KBM-7 (cell line): Measurements from ENCODE around the gene CMPK1.
"Not testable (repeated sequence)": the region's sequence is repeated elsewhere in the genome, so short reads cannot be mapped to it uniquely, and the experiment has no call there.

ENCODE experiments used
- DNase-seq: peaks from one replicate; pipeline ENCODE4 v3.0.0-alpha.2; 2015
- in situ Hi-C: fragments of 300-500 bp; cut with MboI; formaldehyde crosslinking; loops from 2 replicates; pipeline ENCODE4 v1.14.3; 2020; ENCODE audit warnings: low sequenced_read_pairs, low pct_unique_long_range_greater_than_20kb, mixed read lengths

The CMPK1 gene

GRCh38 chr1:47334765-47335435 lies 1.3 kb downstream of the CMPK1 start:
- DNase-seq, result no peak
- in situ Hi-C loops, result no loop called here

DNA sequence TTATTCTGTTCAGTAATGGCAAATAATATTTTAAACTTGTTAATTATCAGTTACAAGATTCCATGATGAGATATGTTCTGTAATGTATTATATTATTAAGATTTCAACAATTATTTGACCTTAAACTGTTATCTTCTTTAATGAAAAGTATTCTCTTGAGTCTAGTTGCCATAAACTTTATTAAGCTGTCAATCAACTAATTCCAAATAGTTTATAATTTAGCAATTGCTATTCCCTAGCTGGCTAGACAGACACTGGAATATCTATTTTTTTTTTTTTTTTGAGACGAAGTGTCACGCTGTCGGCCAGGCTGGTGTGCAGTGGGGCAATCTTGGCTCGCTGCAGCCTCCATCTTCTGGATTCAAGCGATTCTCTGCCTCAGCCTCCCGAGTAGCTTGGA lies 3.8 kb downstream of the CMPK1 start:
- in situ Hi-C loops, result no loop called here
- no peak for DNase-seq

DNA sequence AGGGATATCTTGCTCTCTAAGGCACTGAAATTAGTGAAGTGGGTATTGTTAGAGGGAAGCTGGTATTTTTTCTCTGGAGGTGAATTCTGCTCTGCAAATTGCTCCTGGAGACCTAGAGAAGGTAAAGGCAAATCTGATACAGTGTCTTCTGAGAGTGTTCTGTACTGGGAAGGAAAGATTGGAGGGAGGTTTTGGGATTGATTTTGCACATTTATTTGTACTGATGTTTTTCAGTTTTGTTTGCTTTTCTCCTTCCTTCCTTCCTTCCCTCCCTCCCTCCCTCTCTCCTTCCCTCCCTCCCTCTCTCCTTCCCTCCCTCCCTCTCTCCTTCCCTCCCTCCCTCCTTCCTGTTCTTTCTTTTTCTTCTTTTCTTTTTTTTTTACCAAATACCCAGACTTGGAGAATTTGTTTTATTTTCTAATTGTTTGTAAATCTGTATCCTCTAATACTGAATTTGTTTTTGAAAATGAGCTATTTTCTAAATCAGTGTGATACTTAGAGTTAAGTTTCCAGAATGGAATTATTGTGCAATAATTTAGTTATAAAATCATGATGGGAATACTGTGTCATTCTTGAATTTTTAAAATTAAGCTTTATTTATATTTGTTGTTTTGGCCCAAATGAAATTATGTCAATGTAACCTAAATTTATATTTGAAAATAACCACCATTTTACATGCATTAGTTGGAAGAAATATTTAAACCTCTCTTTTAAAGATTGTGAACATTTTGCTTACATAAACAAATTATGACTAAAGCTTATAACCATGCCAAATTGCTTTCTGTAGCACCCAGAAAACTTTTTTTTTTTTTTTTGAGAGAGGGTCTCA lies 4.9 kb downstream of the CMPK1 start:
- DNase-seq, result no peak
- in situ Hi-C loops, result no loop called here

GRCh38 chr1:47340227-47340626 lies 6.6 kb downstream of the CMPK1 start:
- DNase-seq, result no peak
- in situ Hi-C loops, result no loop called here

DNA sequence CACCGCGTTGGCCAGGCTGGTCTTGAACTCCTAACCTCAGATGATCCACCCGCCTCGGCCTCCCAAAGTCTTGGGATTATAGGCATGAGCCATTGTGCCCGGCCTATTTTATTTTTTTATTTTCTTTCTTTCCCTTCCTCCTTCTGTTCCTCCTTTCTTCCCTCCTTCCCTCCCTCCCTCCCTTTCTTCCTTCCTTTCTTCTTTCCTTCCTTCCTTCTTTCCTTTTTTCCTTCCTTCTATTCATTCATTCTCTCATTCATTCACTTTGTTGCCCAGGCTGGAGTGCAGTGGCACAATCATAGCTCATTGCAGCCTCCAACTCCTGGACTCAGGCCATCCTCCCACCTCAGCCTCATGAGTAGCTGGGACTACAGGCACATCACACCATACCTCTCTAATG lies 13.4 kb downstream of the CMPK1 start:
- in situ Hi-C loops, DNase-seq: not testable (repeated sequence)

GRCh38 chr1:47347735-47348134 lies 14.1 kb downstream of the CMPK1 start:
- in situ Hi-C loops, result no loop called here

DNA sequence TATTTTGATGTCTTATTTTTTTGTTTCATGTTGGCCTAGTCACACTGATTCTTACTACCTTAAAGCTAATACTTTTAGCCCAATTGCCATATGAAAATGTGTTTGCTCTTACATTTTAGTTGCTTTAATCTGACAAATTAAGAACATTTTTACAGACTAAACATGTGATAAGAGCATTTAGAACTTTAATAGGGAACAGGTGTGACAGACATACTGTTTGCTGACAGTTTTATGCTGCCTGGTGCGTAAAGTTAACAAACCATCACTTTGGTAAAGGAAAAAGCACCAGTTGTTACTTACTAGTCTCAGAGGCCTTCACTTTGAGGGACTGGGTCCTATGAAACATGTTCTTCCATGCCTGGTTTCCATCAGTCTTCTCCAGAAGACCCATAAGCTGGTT lies 14.7 kb downstream of the CMPK1 start:
- in situ Hi-C loops, result no loop called here
- no peak for DNase-seq

More at GRCh38 chr1:47347735-47348134, 14.1 kb downstream of the CMPK1 start:
- DNase-seq, result no peak

DNA sequence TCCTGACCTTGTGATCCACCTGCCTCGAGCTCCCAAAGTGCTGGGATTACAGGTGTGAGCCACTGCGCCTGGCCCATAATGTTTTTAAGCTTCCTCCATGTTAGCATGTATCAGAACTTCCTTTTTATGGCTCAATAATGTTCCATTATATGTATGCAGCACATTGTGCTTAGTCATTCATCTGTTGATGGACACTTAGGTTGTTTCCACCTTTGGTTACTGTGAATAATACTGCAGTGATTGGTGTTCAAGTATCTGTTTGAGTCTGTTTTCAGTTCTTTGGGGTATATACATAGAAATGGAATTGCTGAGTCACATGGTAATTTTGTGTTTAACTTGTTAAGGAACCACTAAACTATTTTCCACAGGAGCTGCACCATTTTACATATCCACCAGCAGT lies 17.7 kb downstream of the CMPK1 start:
- DNase-seq, result no peak
- in situ Hi-C loops, result no loop called here

GRCh38 chr1:47361380-47361779 lies 27.8 kb downstream of the CMPK1 start:
- no peak for DNase-seq
- in situ Hi-C loops, result no loop called here

GRCh38 chr1:47362828-47363227 lies 29.2 kb downstream of the CMPK1 start:
- DNase-seq, result no peak
- in situ Hi-C loops, result no loop called here

DNA sequence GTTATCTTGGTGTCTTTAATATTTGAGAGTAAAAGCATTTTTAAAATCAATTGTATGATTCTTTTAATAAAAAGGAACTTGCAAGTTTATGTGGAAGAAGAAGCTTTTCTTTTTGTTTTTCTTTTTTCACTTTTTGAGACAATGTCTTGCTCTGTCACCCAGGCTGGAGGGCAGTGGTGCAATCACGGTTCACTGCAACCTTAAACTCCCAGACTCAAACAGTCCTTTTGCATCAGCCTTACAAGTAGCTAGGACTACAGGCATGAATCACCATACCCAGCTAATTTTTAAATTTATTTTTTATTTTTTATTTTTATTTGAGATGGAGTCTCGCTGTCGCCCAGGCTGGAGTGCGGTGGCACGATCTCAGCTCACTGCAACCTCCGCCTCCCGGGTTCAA lies 34.1 kb downstream of the CMPK1 start:
- DNase-seq, result no peak
- in situ Hi-C loops, result no loop called here

DNA sequence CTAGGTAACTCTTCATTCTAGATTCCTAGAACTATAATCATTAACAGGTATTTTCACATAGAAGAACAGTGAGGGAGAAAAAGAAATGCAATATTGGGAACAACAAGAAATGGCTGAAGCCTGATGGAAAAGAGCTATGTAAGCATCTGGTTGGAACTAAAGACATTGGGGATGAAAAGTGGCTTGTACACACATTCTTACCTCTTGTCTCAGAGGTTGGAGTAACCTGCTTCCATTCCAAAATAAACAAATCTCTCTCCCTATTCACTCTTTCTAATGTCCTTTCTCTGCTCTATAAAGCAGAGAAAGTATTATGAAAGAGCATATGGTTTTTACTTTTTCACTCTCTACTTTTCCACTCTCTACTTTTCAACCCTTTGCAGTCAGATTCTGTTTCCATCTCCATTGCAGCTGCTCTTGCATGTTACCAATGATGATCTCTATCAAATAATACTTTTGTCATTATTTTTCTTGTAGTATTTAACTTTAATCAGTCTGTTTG lies 37.5 kb downstream of the CMPK1 start:
- DNase-seq, result no peak
- in situ Hi-C loops, result no loop called here

DNA sequence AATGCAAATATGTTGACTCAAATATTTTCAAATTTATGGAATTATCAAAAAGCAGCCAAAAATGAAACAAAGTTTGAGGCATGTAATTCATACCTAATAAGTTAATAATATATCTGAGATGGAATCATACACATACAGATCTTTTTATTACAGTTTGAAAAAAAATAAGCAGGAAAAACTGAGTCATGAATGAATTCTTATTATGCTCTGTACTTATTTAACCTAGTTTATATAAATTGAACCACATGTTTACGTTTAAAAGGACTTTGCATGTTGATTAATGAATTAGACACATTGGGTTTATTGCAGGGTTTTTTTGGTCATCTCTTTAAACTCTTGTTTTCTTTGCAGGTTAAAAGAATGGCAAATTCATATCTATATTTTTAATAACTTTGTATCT lies 40.9 kb downstream of the CMPK1 start:
- DNase-seq, result no peak
- in situ Hi-C loops, result no loop called here

GRCh38 chr1:47378147-47378546 lies 44.6 kb downstream of the CMPK1 start:
- in situ Hi-C loops, result no loop called here

GRCh38 chr1:47380699-47381098 lies 47.1 kb downstream of the CMPK1 start:
- DNase-seq, result no peak
- in situ Hi-C loops, result no loop called here

More at GRCh38 chr1:47378147-47378546, 44.6 kb downstream of the CMPK1 start:
- no peak for DNase-seq

GRCh38 chr1:47382399-47382983 lies 48.9 kb downstream of the CMPK1 start:
- in situ Hi-C loops, result no loop called here

GRCh38 chr1:47384083-47384482 lies 50.5 kb downstream of the CMPK1 start:
- DNase-seq, result no peak
- in situ Hi-C loops, result no loop called here

More at GRCh38 chr1:47382399-47382983, 48.9 kb downstream of the CMPK1 start:
- no peak for DNase-seq

DNA sequence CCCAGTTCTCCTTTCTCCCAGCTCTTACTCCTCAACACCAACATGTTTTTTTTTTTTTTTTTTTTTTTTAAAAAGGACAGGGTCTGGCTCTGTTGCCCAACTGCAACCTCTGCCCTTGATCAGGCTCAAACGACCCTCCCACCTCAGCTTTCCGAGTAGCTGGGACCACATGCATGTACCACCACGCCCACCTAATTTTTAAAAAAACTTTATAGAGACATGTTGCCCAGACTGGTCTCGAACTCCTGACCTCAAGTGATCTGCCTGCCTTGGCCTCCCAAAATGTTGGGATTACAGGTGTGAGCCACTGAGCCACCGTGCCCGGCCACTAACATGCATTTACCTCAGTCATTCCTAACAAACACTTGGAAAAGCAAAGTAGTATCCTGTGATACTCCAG lies 51.4 kb downstream of the CMPK1 start:
- in situ Hi-C loops, result no loop called here
- no peak for DNase-seq

- in situ Hi-C loops, result no loop called here
- no peak for DNase-seq
Measured at GRCh38 chr1:47386268-47386667, 52.7 kb downstream of the CMPK1 start.
